MCF 10A (cell line): ENCODE measurements around the gene LRRC10B. TPM values are rescaled to one million over a fixed set of nuclear protein-coding genes. Genes with fewer than 3 reads are reported as not detected.

Source experiments
- BruUV-seq: library from RNA; stranded (reverse); fragments of 400-500 nt; replicated peaks from 2 replicates; lab custom pipeline; 2021; lab: Mats Ljungman, UMichigan
- CTCF ChIA-PET: fragments of 300-600 bp; sonication (Branson Sonifier 250); formaldehyde crosslinking; extraction: SDS; loops from one replicate; lab custom pipeline; 2021; ENCODE audit warnings: antibody characterized with exemption, inconsistent platforms; lab: Yijun Ruan, JAX
- POLR2A ChIA-PET: fragments of 300-600, 350-650 bp; sonication (Branson Sonifier 250); formaldehyde crosslinking; extraction: SDS; loops from one replicate; lab custom pipeline; 2020; ENCODE audit warnings: antibody characterized with exemption, inconsistent platforms; lab: Yijun Ruan, JAX
- DNase-seq: peaks from one replicate; pipeline ENCODE4 v3.0.0-alpha.2; 2018; ENCODE audit not compliant: unreplicated experiment
- H3K27ac Mint-ChIP-seq: one replicate; pipeline ENCODE4 v1.8.0; 2022; ENCODE audit warnings: mild to moderate bottlenecking, low read depth, mixed read lengths; ENCODE audit not compliant: unreplicated experiment
- H3K27me3 Mint-ChIP-seq: one replicate; pipeline ENCODE4 v1.8.0; 2022; ENCODE audit warnings: mixed read lengths; ENCODE audit not compliant: insufficient read depth, unreplicated experiment
- H3K36me3 Mint-ChIP-seq: one replicate; pipeline ENCODE4 v1.8.0; 2022; ENCODE audit warnings: mild to moderate bottlenecking, moderate library complexity, mixed read lengths; ENCODE audit not compliant: insufficient read depth, unreplicated experiment
- H3K4me1 Mint-ChIP-seq: one replicate; pipeline ENCODE4 v1.8.0; 2022; ENCODE audit warnings: mixed read lengths; ENCODE audit not compliant: insufficient read depth, unreplicated experiment
- H3K4me3 Mint-ChIP-seq: one replicate; pipeline ENCODE4 v1.8.0; 2022; ENCODE audit warnings: mild to moderate bottlenecking, moderate library complexity, mixed read lengths; ENCODE audit not compliant: unreplicated experiment
- H3K9me3 Mint-ChIP-seq: one replicate; pipeline ENCODE4 v1.8.0; 2022; ENCODE audit warnings: mixed read lengths; ENCODE audit not compliant: unreplicated experiment
- intact Hi-C: fragments of 100-400 bp; cut with micrococcal nuclease; formaldehyde crosslinking; loops from 2 replicates; pipeline ENCODE4 v1.14.1; 2022
- total RNA-seq: library from RNA; stranded (reverse); gene quantifications from 2 replicates; pipeline ENCODE4 v1.2.3, GENCODE V29; 2022
- TF ChIP-seq, protein P1 (sequence below): fragments of 200-600 bp; IDR thresholded peaks from one replicate; pipeline ENCODE4 v1.8.0; 2022; ENCODE audit warnings: antibody characterized with exemption, mild to moderate bottlenecking; ENCODE audit not compliant: unreplicated experiment

The LRRC10B gene
- total RNA-seq, 1 experiment from 2014 or later = not detected

GRCh38 chr11:61535998-61536675 is 27.6 kb downstream of the LRRC10B start:
- Mint-ChIP-seq H3K27ac (no peak overlapping the region), H3K9me3 (no peaks in the 10 kb centered on the region), H3K4me3 (no peak overlapping the region), H3K27me3 (no peaks in the 10 kb centered on the region), H3K4me1 (peaks cover 4% of the 10 kb centered on the region), H3K36me3 (no peaks in the 10 kb centered on the region)
- BruUV-seq = no TSS peak
- CTCF ChIA-PET = interaction anchor here (0.6 to 0.8 kb wide), 5 partner anchors 58 to 803 kb away, joined by 3 to 6 read pairs (median 3); no protein-coding TSS in a partner anchor
- no peak for DNase-seq
- TF ChIP-seq, protein P1, sequence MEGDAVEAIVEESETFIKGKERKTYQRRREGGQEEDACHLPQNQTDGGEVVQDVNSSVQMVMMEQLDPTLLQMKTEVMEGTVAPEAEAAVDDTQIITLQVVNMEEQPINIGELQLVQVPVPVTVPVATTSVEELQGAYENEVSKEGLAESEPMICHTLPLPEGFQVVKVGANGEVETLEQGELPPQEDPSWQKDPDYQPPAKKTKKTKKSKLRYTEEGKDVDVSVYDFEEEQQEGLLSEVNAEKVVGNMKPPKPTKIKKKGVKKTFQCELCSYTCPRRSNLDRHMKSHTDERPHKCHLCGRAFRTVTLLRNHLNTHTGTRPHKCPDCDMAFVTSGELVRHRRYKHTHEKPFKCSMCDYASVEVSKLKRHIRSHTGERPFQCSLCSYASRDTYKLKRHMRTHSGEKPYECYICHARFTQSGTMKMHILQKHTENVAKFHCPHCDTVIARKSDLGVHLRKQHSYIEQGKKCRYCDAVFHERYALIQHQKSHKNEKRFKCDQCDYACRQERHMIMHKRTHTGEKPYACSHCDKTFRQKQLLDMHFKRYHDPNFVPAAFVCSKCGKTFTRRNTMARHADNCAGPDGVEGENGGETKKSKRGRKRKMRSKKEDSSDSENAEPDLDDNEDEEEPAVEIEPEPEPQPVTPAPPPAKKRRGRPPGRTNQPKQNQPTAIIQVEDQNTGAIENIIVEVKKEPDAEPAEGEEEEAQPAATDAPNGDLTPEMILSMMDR = no peak
- intact Hi-C loops = no loop called here
- POLR2A ChIA-PET = interaction anchor here (0.7 kb wide), 1 partner anchor 933 kb away, joined by 3 read pairs; no protein-coding TSS in a partner anchor

- H3K36me3 Mint-ChIP-seq = no peaks in the 10 kb centered on the region
- intact Hi-C loops = no loop called here
- no peaks in the 10 kb centered on the region for H3K27me3 Mint-ChIP-seq
- H3K4me1 Mint-ChIP-seq = peaks cover 11% of the 10 kb centered on the region
- no peak for DNase-seq
- no peak overlapping the region for H3K27ac Mint-ChIP-seq
- CTCF ChIA-PET = interaction anchor here (0.6 to 0.8 kb wide), 5 partner anchors 58 to 802 kb away, joined by 3 to 6 read pairs (median 3); no protein-coding TSS in a partner anchor
- no peaks in the 10 kb centered on the region for H3K9me3 Mint-ChIP-seq
- POLR2A ChIA-PET = interaction anchor here (0.7 kb wide), 1 partner anchor 933 kb away, joined by 3 read pairs; no protein-coding TSS in a partner anchor
- TF ChIP-seq, protein P1 = no peak
- no peak overlapping the region for H3K4me3 Mint-ChIP-seq
- no TSS peak for BruUV-seq
Observed at GRCh38 chr11:61536676-61537270, 28.2 kb downstream of the LRRC10B start.

GRCh38 chr11:61537326-61537725 is 28.8 kb downstream of the LRRC10B start:
- no TSS peak for BruUV-seq
- intact Hi-C loops = no loop called here
- H3K9me3 Mint-ChIP-seq = no peaks in the 10 kb centered on the region
- H3K36me3 Mint-ChIP-seq = no peaks in the 10 kb centered on the region
- TF ChIP-seq, protein P1 = no peak
- POLR2A ChIA-PET = no interaction called here
- no peaks in the 10 kb centered on the region for H3K27me3 Mint-ChIP-seq
- no peak for DNase-seq
- CTCF ChIA-PET = no interaction called here
- H3K4me1 Mint-ChIP-seq = peaks cover 12% of the 10 kb centered on the region
- no peak overlapping the region for H3K4me3 Mint-ChIP-seq
- H3K27ac Mint-ChIP-seq = no peak overlapping the region

DNA sequence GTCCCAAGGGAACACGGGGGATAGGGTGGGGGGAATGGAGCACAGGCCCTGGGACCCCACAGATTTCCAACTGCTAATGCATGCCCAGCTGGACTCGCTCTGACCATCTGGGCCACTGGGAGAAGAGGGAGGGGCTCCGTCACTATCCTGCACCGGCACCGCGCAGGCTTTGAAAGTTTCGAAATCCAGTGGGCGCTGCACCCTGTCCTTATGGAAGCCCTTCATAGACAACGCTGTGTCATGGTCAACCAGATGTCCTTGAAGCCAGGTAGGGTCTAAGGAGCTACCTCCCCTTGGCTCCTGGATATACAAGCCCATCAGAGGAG is 30.1 kb downstream of the LRRC10B start:
- POLR2A ChIA-PET = no interaction called here
- Mint-ChIP-seq H3K36me3 (no peaks in the 10 kb centered on the region), H3K9me3 (no peaks in the 10 kb centered on the region), H3K4me1 (peaks cover 13% of the 10 kb centered on the region), H3K4me3 (no peak overlapping the region), H3K27ac (no peak overlapping the region), H3K27me3 (no peaks in the 10 kb centered on the region)
- no TSS peak for BruUV-seq
- CTCF ChIA-PET = no interaction called here
- intact Hi-C loops = no loop called here
- no peak for DNase-seq
- TF ChIP-seq, protein P1 = no peak
